ENCODE results near the gene HOXC5.

HOXC5 gene

DNA sequence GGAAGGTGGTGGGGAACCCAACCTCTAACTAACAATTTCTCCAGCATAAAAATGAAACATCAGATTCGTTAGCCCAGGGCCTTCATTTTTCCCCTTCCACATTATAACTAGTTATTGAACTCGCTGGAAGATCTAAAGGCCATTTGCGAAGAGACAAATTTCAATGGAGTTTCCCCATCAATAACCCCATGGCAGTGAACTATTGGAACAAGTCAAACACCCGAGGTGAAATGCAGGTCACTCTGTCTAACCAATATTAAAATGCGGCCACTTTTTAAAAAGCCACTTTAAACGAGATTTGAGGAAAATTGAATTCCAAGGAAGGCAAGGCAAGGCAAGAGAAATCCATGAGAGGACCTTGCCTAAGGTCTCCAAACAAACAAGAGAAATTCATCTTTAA is 16.3 kb downstream of the HOXC5 start:
- H3K9me3 ChIP-seq (replicated peaks; ENCODE audit: low read length) = no peaks in the 10 kb centered on the region
- no peaks in the 10 kb centered on the region for H3K36me3 ChIP-seq (ENCODE audit: insufficient read depth, low read length)
- H3K9ac ChIP-seq (ENCODE audit: low read depth, low read length) = no peak overlapping the region
- H3K4me1 ChIP-seq (ENCODE audit: control insufficient read depth, insufficient read depth, low read length) = peaks cover 30% of the 10 kb centered on the region
- H3K4me3 ChIP-seq (ENCODE audit: low read length) = no peak overlapping the region
- no peaks in the 10 kb centered on the region for H3K27me3 ChIP-seq (ENCODE audit: control insufficient read depth, insufficient read depth, low read length)
- no peak overlapping the region for H3K4me2 ChIP-seq (ENCODE audit: low read length)

DNA sequence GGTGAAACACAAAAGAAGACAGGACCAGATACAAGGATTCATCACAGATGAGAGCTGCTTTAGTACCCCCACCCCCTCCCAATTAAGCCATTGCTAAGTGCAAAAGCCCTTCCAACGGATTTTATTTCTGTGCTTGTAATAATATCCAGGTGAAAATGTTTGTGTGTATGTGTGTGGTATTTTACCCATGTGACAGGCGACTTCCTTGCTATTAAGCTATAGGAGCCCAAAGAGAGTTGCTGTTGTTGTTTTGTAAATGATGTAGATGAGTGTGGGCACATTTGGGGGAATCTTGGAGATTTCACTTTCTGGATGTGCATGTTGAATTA is 17.6 kb downstream of the HOXC5 start:
- Histone ChIP-seq H3K4me1 (ENCODE audit: control insufficient read depth, insufficient read depth, low read length) (peaks cover 34% of the 10 kb centered on the region), H3K27me3 (ENCODE audit: control insufficient read depth, insufficient read depth, low read length) (no peaks in the 10 kb centered on the region)

DNA sequence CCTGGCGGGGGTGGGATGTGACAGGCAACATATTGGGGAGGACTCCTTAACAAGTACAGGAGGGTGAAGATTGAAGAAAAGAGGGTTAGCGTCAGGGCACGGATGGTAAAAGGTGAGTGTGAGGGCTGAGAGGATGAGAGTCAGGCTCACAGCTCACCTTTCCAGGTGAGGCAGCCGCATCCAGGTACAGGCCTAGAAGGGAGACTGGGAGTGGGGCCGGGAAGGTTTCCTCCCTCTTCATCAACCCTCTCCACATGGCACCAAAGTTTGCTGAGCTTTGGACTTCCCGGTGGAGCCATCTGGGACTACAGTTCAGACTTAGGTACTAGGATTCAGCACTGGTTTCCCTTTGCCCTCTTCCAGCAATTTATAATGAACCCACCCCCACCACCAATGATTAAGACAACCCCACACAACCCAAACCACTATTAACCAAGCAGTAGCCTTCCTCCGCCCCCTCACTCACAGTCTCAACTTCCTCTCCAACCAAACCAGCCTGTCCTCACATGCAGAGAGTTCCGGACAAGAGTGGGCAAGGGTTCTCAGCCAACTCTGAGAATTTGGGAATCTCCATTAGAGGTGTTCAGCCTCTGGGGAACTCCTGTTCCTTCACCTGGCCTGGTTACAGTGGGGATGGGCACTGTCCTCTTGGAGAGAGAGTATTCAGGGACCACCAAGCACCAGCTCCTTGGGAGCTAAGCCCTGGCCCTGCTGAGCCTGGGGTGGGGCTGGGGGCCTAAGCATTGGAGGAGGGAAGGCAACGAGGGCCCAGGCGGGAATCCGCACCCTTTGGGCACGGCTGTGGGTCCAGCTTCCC is 18.4 kb downstream of the HOXC5 start:
- Histone ChIP-seq H3K9me3 (replicated peaks; ENCODE audit: low read length) (no peaks in the 10 kb centered on the region), H3K4me1 (ENCODE audit: control insufficient read depth, insufficient read depth, low read length) (peaks cover 35% of the 10 kb centered on the region), H3K27me3 (ENCODE audit: control insufficient read depth, insufficient read depth, low read length) (no peaks in the 10 kb centered on the region), H3K4me2 (ENCODE audit: low read length) (peak overlapping the region; percentile 87), H3K36me3 (ENCODE audit: insufficient read depth, low read length) (no peaks in the 10 kb centered on the region), H3K4me3 (ENCODE audit: low read length) (no peak overlapping the region), H3K9ac (ENCODE audit: low read depth, low read length) (no peak overlapping the region)

More for the DNA sequence above, 17.6 kb downstream of the HOXC5 start:
- Histone ChIP-seq H3K4me2 (ENCODE audit: low read length) (no peak overlapping the region), H3K9ac (ENCODE audit: low read depth, low read length) (no peak overlapping the region), H3K4me3 (ENCODE audit: low read length) (no peak overlapping the region), H3K36me3 (ENCODE audit: insufficient read depth, low read length) (no peaks in the 10 kb centered on the region), H3K9me3 (replicated peaks; ENCODE audit: low read length) (no peaks in the 10 kb centered on the region)

DNA sequence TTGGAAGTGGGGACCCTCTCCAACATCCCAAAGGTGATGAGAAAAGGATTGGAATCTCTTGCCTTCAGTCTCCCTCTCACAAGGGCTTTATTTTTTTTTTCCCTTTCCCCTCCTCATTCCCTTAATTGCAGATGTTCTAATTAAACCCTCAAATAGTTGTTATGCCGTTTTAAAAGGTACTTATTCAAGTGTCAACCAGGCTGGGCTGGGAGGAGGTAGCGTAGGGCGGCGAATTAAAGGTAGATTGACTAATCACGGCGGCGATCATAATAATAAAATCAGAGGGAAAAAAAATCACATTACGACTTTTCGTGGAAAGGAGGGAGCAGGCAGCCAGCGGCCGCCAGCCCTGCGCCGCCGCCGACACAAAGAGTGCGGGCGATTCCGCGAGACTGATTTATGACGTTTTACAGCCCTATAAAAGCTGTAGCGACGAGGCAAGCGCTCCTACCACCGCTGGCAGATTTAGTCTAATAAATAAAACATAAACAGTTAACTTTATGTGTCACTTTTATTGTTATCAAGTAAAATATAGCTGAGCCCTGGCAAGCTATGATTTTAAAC is 19.1 kb downstream of the HOXC5 start:
- Histone ChIP-seq H3K9me3 (replicated peaks; ENCODE audit: low read length) (no peaks in the 10 kb centered on the region), H3K4me1 (ENCODE audit: control insufficient read depth, insufficient read depth, low read length) (peaks cover 35% of the 10 kb centered on the region), H3K9ac (ENCODE audit: low read depth, low read length) (peak overlapping the region; percentile 82), H3K36me3 (ENCODE audit: insufficient read depth, low read length) (no peaks in the 10 kb centered on the region), H3K4me3 (ENCODE audit: low read length) (no peak overlapping the region), H3K4me2 (ENCODE audit: low read length) (peak overlapping the region; percentile 87), H3K27me3 (ENCODE audit: control insufficient read depth, insufficient read depth, low read length) (no peaks in the 10 kb centered on the region)

DNA sequence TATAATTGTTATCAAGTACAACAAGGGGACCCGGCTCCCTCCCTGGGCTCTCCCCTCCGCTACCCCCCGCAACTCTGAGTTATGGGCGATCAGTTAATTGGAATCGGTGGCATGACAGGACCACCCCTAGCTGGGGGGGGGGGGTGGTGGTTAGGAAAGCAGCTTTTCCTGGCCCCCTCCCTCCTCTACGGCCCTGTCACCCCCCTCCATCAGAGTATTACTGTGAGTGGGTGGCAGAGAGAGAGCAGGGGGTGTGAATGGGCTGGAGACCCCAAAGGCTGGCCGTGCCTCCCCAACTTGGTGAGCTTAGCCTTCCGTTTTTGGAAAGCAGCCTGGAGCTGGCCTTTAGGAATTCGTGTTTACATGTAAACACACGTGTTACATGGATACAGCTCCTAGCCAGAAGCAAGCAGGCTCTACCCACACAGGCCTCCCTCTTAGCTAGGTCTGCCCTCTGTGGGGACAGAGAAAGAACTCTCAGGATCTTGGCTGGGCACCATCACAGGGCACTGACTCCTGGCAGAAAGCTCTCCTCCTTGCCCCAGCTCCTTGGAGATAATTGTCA is 19.7 kb downstream of the HOXC5 start:
- no peaks in the 10 kb centered on the region for H3K36me3 ChIP-seq (ENCODE audit: insufficient read depth, low read length)
- H3K4me1 ChIP-seq (ENCODE audit: control insufficient read depth, insufficient read depth, low read length) = peaks cover 35% of the 10 kb centered on the region
- H3K4me3 ChIP-seq (ENCODE audit: low read length) = peak overlapping the region; percentile 73
- H3K4me2 ChIP-seq (ENCODE audit: low read length) = peak overlapping the region; percentile 87
- H3K9ac ChIP-seq (ENCODE audit: low read depth, low read length) = peak overlapping the region; percentile 82
- no peaks in the 10 kb centered on the region for H3K9me3 ChIP-seq (replicated peaks; ENCODE audit: low read length)
- no peaks in the 10 kb centered on the region for H3K27me3 ChIP-seq (ENCODE audit: control insufficient read depth, insufficient read depth, low read length)

DNA sequence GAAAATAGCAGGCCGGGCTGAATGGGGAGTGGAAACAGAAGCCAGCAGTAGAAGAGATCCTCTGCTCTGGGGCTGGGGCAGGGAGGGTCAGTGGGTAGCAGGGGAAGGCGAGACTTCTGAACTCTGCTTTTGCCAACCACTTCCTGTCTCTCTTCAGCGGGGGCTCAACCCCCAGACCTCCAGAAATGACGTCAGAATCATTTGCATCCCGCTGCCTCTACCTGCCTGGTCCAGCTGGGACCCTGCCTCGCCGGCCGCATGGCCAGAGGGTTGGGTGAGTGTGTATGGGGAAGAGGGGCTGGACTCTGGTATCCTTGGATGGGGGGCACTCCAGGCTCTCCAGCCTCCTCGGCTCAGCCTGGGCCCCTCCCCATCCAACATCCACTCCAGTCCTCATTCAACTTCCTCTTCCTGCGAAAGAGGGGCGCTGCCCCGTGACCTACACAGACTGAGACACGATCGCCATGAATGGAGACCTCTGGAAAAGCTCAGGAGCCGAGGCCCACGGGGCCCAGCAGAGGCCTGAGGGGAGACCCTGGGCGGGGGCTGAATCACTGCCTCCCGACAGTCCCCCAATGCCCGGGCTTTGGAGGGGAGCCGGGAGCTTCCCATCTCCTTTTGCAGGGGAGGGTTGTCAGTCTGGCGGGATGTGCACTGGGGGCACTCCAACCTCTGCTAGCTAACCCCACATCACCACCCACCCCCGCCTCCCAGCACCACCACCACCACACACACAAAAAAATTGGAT is 20.3 kb downstream of the HOXC5 start:
- peaks cover 4% of the 10 kb centered on the region for H3K36me3 ChIP-seq (ENCODE audit: insufficient read depth, low read length)
- H3K4me1 ChIP-seq (ENCODE audit: control insufficient read depth, insufficient read depth, low read length) = peaks cover 35% of the 10 kb centered on the region
- H3K27me3 ChIP-seq (ENCODE audit: control insufficient read depth, insufficient read depth, low read length) = no peaks in the 10 kb centered on the region
- no peaks in the 10 kb centered on the region for H3K9me3 ChIP-seq (replicated peaks; ENCODE audit: low read length)
- peak overlapping the region; percentile 87 for H3K4me2 ChIP-seq (ENCODE audit: low read length)
- peak overlapping the region; percentile 82 for H3K9ac ChIP-seq (ENCODE audit: low read depth, low read length)
- peak overlapping the region; percentile 73 for H3K4me3 ChIP-seq (ENCODE audit: low read length)

DNA sequence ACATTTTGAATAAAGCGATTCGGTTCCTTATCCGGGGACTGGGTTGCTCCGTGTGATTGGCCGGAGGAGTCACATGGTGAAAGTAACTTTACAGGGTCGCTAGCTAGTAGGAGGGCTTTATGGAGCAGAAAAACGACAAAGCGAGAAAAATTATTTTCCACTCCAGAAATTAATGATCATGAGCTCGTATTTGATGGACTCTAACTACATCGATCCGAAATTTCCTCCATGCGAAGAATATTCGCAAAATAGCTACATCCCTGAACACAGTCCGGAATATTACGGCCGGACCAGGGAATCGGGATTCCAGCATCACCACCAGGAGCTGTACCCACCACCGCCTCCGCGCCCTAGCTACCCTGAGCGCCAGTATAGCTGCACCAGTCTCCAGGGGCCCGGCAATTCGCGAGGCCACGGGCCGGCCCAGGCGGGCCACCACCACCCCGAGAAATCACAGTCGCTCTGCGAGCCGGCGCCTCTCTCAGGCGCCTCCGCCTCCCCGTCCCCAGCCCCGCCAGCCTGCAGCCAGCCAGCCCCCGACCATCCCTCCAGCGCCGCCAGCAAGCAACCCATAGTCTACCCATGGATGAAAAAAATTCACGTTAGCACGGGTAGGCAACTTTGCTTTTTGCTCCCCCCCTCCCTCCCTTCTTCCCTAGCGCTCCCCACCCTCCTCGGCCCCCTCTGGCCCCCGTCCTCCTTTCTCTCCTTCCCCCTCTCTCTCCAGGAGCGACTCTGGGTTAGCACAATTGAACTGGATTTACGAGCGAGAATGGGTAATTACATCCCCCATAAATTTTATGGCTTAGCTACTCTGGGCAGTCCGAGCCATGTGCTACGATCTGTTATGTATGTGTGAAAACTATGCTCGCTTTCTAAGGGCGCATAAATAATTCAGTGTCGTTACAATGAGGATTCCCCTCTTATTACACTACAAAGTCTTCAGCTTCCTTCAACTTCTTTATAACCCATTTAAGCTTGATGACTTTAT is 21.2 kb downstream of the HOXC5 start, which contains the start of gene HOXC4:
Gene HOXC4, plus strand, starts transcription at position 85 of the 991 bp plus-strand sequence. Its CDS starts 88 bp downstream, at position 173.
- peaks cover 35% of the 10 kb centered on the region for H3K4me1 ChIP-seq (ENCODE audit: control insufficient read depth, insufficient read depth, low read length)
- H3K36me3 ChIP-seq (ENCODE audit: insufficient read depth, low read length) = peaks cover 9% of the 10 kb centered on the region
- H3K27me3 ChIP-seq (ENCODE audit: control insufficient read depth, insufficient read depth, low read length) = no peaks in the 10 kb centered on the region
- H3K9ac ChIP-seq (ENCODE audit: low read depth, low read length) = peak within 1 kb of the TSS; percentile 82
- H3K4me3 ChIP-seq (ENCODE audit: low read length) = peak within 1 kb of the TSS; percentile 73
- H3K4me2 ChIP-seq (ENCODE audit: low read length) = peak within 1 kb of the TSS; percentile 87
- H3K9me3 ChIP-seq (replicated peaks; ENCODE audit: low read length) = no peaks in the 10 kb centered on the region

DNA sequence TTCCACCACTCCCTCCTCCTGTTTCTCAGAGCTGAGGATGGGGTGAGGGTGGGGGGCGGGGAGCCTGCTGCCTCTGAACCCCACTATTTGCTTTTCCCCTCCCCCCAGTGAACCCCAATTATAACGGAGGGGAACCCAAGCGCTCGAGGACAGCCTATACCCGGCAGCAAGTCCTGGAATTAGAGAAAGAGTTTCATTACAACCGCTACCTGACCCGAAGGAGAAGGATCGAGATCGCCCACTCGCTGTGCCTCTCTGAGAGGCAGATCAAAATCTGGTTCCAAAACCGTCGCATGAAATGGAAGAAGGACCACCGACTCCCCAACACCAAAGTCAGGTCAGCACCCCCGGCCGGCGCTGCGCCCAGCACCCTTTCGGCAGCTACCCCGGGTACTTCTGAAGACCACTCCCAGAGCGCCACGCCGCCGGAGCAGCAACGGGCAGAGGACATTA is 21.9 kb downstream of the HOXC5 start:
- Histone ChIP-seq H3K36me3 (ENCODE audit: insufficient read depth, low read length) (peaks cover 9% of the 10 kb centered on the region), H3K4me3 (ENCODE audit: low read length) (peak overlapping the region; percentile 73), H3K9ac (ENCODE audit: low read depth, low read length) (peak overlapping the region; percentile 82), H3K4me1 (ENCODE audit: control insufficient read depth, insufficient read depth, low read length) (peaks cover 35% of the 10 kb centered on the region), H3K9me3 (replicated peaks; ENCODE audit: low read length) (no peaks in the 10 kb centered on the region), H3K27me3 (ENCODE audit: control insufficient read depth, insufficient read depth, low read length) (no peaks in the 10 kb centered on the region), H3K4me2 (ENCODE audit: low read length) (peak overlapping the region; percentile 87)

DNA sequence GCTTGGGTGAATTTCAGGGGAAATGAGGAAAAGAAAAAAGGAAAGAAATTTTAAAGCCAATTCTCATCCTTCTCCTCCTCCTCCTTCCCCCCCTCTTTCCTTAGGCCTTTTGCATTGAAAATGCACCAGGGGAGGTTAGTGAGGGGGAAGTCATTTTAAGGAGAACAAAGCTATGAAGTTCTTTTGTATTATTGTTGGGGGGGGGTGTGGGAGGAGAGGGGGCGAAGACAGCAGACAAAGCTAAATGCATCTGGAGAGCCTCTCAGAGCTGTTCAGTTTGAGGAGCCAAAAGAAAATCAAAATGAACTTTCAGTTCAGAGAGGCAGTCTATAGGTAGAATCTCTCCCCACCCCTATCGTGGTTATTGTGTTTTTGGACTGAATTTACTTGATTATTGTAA is 22.7 kb downstream of the HOXC5 start:
- peaks cover 9% of the 10 kb centered on the region for H3K36me3 ChIP-seq (ENCODE audit: insufficient read depth, low read length)
- no peaks in the 10 kb centered on the region for H3K27me3 ChIP-seq (ENCODE audit: control insufficient read depth, insufficient read depth, low read length)
- H3K9me3 ChIP-seq (replicated peaks; ENCODE audit: low read length) = no peaks in the 10 kb centered on the region
- no peak overlapping the region for H3K4me3 ChIP-seq (ENCODE audit: low read length)
- peaks cover 33% of the 10 kb centered on the region for H3K4me1 ChIP-seq (ENCODE audit: control insufficient read depth, insufficient read depth, low read length)
- H3K9ac ChIP-seq (ENCODE audit: low read depth, low read length) = no peak overlapping the region
- H3K4me2 ChIP-seq (ENCODE audit: low read length) = peak overlapping the region; percentile 17

DNA sequence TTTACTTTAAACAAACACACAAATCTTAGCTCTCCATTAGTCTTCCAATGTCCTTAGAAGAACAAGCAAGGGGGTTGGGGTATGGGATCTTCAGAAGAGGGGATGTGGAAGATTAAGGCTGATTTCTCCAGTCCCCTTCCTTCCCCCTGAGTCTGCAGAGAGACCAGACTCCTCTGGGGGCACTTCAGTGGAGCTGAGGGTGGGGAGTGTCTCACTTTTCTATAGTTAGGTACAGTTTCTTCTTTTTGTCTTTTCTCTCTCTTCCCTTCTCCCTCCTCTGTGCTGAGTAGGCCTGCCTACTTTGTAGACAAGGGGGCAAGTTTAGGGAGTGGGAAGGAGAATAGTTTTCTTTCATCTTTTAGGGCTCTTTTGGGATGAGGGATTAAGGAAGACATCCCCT is 23.3 kb downstream of the HOXC5 start:
- no peak overlapping the region for H3K4me2 ChIP-seq (ENCODE audit: low read length)
- no peaks in the 10 kb centered on the region for H3K9me3 ChIP-seq (replicated peaks; ENCODE audit: low read length)
- no peak overlapping the region for H3K4me3 ChIP-seq (ENCODE audit: low read length)
- H3K36me3 ChIP-seq (ENCODE audit: insufficient read depth, low read length) = peaks cover 9% of the 10 kb centered on the region
- no peak overlapping the region for H3K9ac ChIP-seq (ENCODE audit: low read depth, low read length)
- H3K4me1 ChIP-seq (ENCODE audit: control insufficient read depth, insufficient read depth, low read length) = peaks cover 27% of the 10 kb centered on the region
- H3K27me3 ChIP-seq (ENCODE audit: control insufficient read depth, insufficient read depth, low read length) = no peaks in the 10 kb centered on the region
